Measurements from ENCODE around the gene CCM2L.

The CCM2L gene

GRCh38 chr20:31998246-31998645, 12.0 kb upstream of the CCM2L start:
- DNase-seq, result no peak

- no peak for DNase-seq
Measured at GRCh38 chr20:32003325-32003724, 6.9 kb upstream of the CCM2L start.

GRCh38 chr20:32004963-32005362, 5.3 kb upstream of the CCM2L start:
- no peak for DNase-seq

- no peak for DNase-seq
Measured at GRCh38 chr20:32006053-32006452, 4.2 kb upstream of the CCM2L start.

GRCh38 chr20:32006841-32007786, 3.1 kb upstream of the CCM2L start:
- DNase-seq, result no peak

GRCh38 chr20:32007787-32008616, 2.2 kb upstream of the CCM2L start:
- DNase-seq, result no peak

GRCh38 chr20:32009564-32009963, 674 bp upstream of the CCM2L start:
- no peak for DNase-seq

- no peak for DNase-seq
Measured at GRCh38 chr20:32010666-32011065, 428 bp downstream of the CCM2L start.

GRCh38 chr20:32012159-32012688, 2.0 kb downstream of the CCM2L start:
- no peak for DNase-seq

- DNase-seq, result no peak
Measured at GRCh38 chr20:32013326-32013725, 3.1 kb downstream of the CCM2L start.

- DNase-seq, result peak; percentile 26
Measured at GRCh38 chr20:32017711-32018251, 7.5 kb downstream of the CCM2L start.

GRCh38 chr20:32018269-32019155, 8.3 kb downstream of the CCM2L start:
- peak; percentile 29 for DNase-seq

- no peak for DNase-seq
Measured at GRCh38 chr20:32019156-32019510, 8.9 kb downstream of the CCM2L start.

GRCh38 chr20:32019563-32020463, 9.6 kb downstream of the CCM2L start:
- DNase-seq, result no peak

- DNase-seq, result no peak
Measured at GRCh38 chr20:32021091-32021490, 10.9 kb downstream of the CCM2L start.

- no peak for DNase-seq
Measured at GRCh38 chr20:32024683-32025295, 14.6 kb downstream of the CCM2L start.

GRCh38 chr20:32027643-32028042, 17.4 kb downstream of the CCM2L start:
- DNase-seq, result no peak

GRCh38 chr20:32028647-32029372, 18.6 kb downstream of the CCM2L start:
- no peak for DNase-seq

- no peak for DNase-seq
Measured at GRCh38 chr20:32029561-32029960, 19.3 kb downstream of the CCM2L start.

All from activated CD4-positive, alpha-beta T cell treated with anti-CD3 and anti-CD28 coated beads, Interleukin-10, Interleukin-2, amounts not matched to agents 100 ng/mL and 50 ng/mL, durations not matched to agents 16 hours and 8 hours (primary cell).